GM10266 (cell line): ENCODE results near the gene TMC2.
A peak's percentile ranks its signal among the peaks of the same experiment; 100 is the strongest.
"Not testable (repeated sequence)": the region's sequence is repeated elsewhere in the genome, so short reads cannot be mapped to it uniquely, and the experiment has no call there.

ENCODE experiments used
- DNase-seq: peaks from one replicate; pipeline ENCODE4 v3.0.0; 2012; ENCODE audit errors: extremely low spot score
- CTCF ChIP-seq: IDR thresholded peaks from 2 replicates; pipeline ENCODE4 v1.5.1; 2012; ENCODE audit warnings: mild to moderate bottlenecking, low read depth; ENCODE audit not compliant: control insufficient read depth, insufficient read depth; ENCODE audit errors: missing control alignments

TMC2 gene

GRCh38 chr20:2515203-2515602 lies 21.2 kb upstream of the TMC2 start:
- DNase-seq = no peak
- no peak for TF ChIP-seq CTCF

- DNase-seq = no peak
- no peak for TF ChIP-seq CTCF
Measured at GRCh38 chr20:2516399-2516798, 20.0 kb upstream of the TMC2 start.

GRCh38 chr20:2518096-2518495 lies 18.3 kb upstream of the TMC2 start:
- no peak for TF ChIP-seq CTCF
- DNase-seq = no peak

- TF ChIP-seq CTCF = no peak
- no peak for DNase-seq
Measured at GRCh38 chr20:2518558-2518957, 17.8 kb upstream of the TMC2 start.

- no peak for TF ChIP-seq CTCF
- DNase-seq = no peak
Measured at GRCh38 chr20:2519115-2519809, 17.1 kb upstream of the TMC2 start.

GRCh38 chr20:2520617-2521016 lies 15.8 kb upstream of the TMC2 start:
- TF ChIP-seq CTCF = no peak
- DNase-seq = no peak

GRCh38 chr20:2521369-2522305 lies 14.7 kb upstream of the TMC2 start:
- peak; percentile 83 for TF ChIP-seq CTCF
- peak; percentile 59 for DNase-seq

- not testable (repeated sequence) for DNase-seq
Measured at GRCh38 chr20:2522826-2523429, 13.4 kb upstream of the TMC2 start.
